BLaER1 treated with 17β-estradiol and CSF1 and Interleukin-3, amounts not matched to agents 10 nM and 100 nM (cell line): ENCODE data around the gene CAPN12.

Experiments
- H3K27ac ChIP-seq, 11 experiments: shearing (Covaris generic); formaldehyde crosslinking; 2 replicates each; pipeline ENCODE4 v1.8.1; 2022
- H3K27me3 ChIP-seq, 11 experiments: shearing (Covaris generic); formaldehyde crosslinking; 2 replicates each; pipeline ENCODE4 v1.8.1; 2022
- H3K36me3 ChIP-seq, 11 experiments: shearing (Covaris generic); formaldehyde crosslinking; 2 replicates each; pipeline ENCODE4 v1.8.1; 2022
- H3K4me1 ChIP-seq, 10 experiments: shearing (Covaris generic); formaldehyde crosslinking; 2 replicates each; pipeline ENCODE4 v1.8.1; 2022
- H3K4me2 ChIP-seq, 11 experiments: shearing (Covaris generic); formaldehyde crosslinking; 2 replicates each; pipeline ENCODE4 v1.8.1; 2022
- H3K4me3 ChIP-seq, 10 experiments: shearing (Covaris generic); formaldehyde crosslinking; 2 replicates each; pipeline ENCODE4 v1.8.1; 2022
- H3K9ac ChIP-seq, 11 experiments: shearing (Covaris generic); formaldehyde crosslinking; 2 replicates each; pipeline ENCODE4 v1.8.1; 2022
- H3K9me3 ChIP-seq, 11 experiments: shearing (Covaris generic); formaldehyde crosslinking; replicated peaks in 1 of 11; 2 replicates each; pipeline ENCODE4 v1.8.1; 2022
- H4K20me1 ChIP-seq, 11 experiments: shearing (Covaris generic); formaldehyde crosslinking; 2 replicates each; pipeline ENCODE4 v1.8.1; 2022
- Cebpa-rat ChIP-seq, 11 experiments: shearing (Covaris generic); IDR thresholded peaks; 2 replicates each; pipeline ENCODE4 v1.8.1; 2022

The CAPN12 gene

DNA sequence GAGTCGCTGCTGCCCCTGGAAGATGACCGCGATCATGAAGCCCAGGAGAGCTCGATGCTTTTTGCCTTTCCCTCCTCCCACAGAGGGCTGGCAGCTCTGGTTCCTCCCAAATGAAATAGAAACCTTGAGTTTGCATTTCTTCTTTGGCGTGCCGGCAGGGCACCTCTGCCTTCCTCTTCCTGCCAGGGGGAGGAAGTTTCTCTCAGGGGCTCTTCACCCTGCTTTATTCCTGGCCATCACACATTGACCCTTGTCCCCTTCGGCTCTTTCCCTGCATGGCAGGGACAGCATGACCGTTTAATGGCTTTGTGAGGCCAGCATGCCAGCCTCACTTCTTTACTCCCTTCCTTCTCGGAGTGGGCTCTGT lies 49.0 kb downstream of the CAPN12 start:
- no peaks in the 10 kb centered on the region for H3K9me3 ChIP-seq
- H3K9ac ChIP-seq = peak overlapping the region; percentile 13 to 77 (median 67); a peak in 18 of 22 replicates
- peaks cover 9 to 48% (median 26%) of the 10 kb centered on the region in 11 experiments; a peak in 21 of 22 replicates for H3K36me3 ChIP-seq
- H3K4me3 ChIP-seq = peak overlapping the region in 4 of 10 experiments; percentile 2 to 36 (median 20); a peak in 6 of 20 replicates
- TF ChIP-seq Cebpa-rat (IDR thresholded peaks at IDR 0.05) = no peak
- peaks cover 40 to 99% (median 82%) of the 10 kb centered on the region in 11 experiments for H4K20me1 ChIP-seq
- H3K4me1 ChIP-seq = peaks cover 92 to 100% (median 100%) of the 10 kb centered on the region in 10 experiments
- no peaks in the 10 kb centered on the region for H3K27me3 ChIP-seq
- H3K4me2 ChIP-seq = peak overlapping the region; percentile 83 to 99 (median 94)
- peak overlapping the region in 10 of 11 experiments; percentile 1 to 95 (median 82); a peak in 16 of 22 replicates for H3K27ac ChIP-seq

DNA sequence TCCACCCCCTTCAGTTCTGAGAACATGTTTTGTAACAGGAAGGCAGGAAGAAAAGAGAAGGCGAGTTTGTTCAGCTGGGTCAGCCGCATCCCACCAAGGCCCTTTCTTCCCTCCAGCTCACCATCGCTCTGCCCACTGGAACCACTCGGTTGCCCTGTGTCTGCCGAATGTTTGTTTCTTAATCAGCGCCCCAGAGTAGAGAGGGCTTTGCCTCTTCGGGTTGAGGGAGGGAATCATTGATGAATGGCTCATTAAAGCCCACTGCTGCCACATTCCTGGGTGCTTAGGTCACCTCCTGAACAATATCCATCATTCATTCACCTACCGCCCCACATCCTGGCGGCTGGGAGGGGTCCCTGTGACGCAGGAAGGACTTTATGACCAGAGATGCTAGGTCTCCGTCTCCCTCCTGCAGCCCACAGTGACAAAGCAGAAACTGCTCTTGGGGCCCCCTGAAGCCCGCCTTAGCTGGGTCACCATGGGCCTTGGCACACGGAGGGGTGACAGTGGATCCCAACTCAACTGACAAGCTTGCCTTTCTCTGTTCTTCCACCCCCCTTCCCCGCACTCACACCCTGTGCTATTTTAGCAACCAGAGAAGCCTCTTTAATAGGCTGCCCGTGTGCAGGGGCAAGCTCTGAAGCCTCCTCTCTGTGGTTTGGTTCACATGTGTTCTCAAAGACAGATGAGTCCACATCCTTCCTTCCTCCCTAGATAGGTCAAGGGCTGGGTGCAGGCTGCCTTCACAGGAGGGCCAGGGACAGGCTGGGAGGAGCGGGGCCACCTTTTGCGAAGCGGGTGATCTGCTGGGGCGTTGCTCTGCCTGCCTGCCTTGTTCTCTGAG lies 50.7 kb downstream of the CAPN12 start:
- Histone ChIP-seq H3K4me3 (peak overlapping the region in 8 of 10 experiments; percentile 19 to 56 (median 44); a peak in 15 of 20 replicates), H4K20me1 (peaks cover 23 to 85% (median 65%) of the 10 kb centered on the region in 11 experiments; a peak in 20 of 22 replicates), H3K27ac (peak overlapping the region in 10 of 11 experiments; percentile 12 to 95 (median 82); a peak in 19 of 22 replicates)

DNA sequence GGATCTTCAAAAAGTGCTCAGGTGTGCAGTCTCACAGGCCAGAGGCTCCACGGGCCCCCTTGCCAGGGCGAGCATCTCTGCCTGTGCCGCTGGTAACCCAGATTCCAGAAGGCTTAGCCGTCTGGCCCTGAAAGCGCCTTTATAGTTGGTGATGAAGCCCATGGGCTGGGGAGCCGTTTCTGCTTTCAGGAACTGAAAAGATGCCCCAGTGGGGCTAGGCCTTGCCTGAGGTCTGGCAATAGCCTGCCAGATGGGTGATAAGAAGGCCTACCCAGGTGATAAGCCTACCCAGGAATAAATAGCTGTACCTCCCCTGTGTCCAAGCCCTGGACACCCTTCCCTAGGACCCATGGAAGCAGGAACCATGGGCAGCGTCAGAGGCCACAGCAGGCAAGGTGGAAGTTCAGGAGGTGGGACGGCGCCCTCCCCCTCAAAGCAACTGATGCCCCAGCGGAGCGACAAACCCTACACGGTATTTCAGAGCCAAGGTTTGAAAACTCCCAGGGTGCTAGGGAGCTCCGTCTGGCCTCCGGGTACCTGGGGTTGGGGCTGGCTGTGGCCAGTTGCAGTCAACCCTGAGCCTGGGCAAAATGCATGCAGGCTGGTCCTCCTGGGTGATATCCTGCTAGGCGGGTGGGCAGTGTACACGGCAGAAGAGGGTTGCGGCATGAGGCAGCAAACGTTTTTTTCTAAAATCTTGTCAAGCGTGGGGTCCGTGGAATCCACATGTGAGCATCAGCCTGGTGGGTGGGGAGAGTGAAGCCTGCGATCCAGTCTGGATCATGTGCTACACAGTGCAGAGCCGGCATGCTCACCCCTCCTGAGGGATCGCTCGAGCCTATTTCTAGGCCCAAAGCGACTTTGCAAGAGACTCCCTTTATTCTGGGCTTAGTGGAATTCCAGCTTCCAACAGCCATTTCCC lies 51.6 kb downstream of the CAPN12 start:
- peak overlapping the region in 10 of 11 experiments; percentile 23 to 95 (median 82); a peak in 19 of 22 replicates for H3K27ac ChIP-seq
- peaks cover 7 to 39% (median 21%) of the 10 kb centered on the region in 11 experiments; a peak in 19 of 22 replicates for H3K36me3 ChIP-seq
- H3K27me3 ChIP-seq = no peaks in the 10 kb centered on the region
- H4K20me1 ChIP-seq = peaks cover 21 to 76% (median 56%) of the 10 kb centered on the region in 11 experiments; a peak in 19 of 22 replicates
- H3K4me3 ChIP-seq = peak overlapping the region in 8 of 10 experiments; percentile 19 to 56 (median 44); a peak in 14 of 20 replicates
- H3K4me2 ChIP-seq = peak overlapping the region; percentile 83 to 99 (median 94)
- peak overlapping the region in 9 of 11 experiments; percentile 58 to 77 (median 68); a peak in 18 of 22 replicates for H3K9ac ChIP-seq
- no peaks in the 10 kb centered on the region for H3K9me3 ChIP-seq
- TF ChIP-seq Cebpa-rat (IDR thresholded peaks at IDR 0.05) = no peak
- peaks cover 92 to 100% (median 100%) of the 10 kb centered on the region in 10 experiments for H3K4me1 ChIP-seq

More for the DNA sequence above, 50.7 kb downstream of the CAPN12 start:
- H3K36me3 ChIP-seq = peaks cover 7 to 43% (median 21%) of the 10 kb centered on the region in 11 experiments; a peak in 19 of 22 replicates
- no peaks in the 10 kb centered on the region for H3K9me3 ChIP-seq
- peaks cover 92 to 100% (median 100%) of the 10 kb centered on the region in 10 experiments for H3K4me1 ChIP-seq
- peak overlapping the region; percentile 83 to 99 (median 94) for H3K4me2 ChIP-seq
- H3K27me3 ChIP-seq = no peaks in the 10 kb centered on the region
- TF ChIP-seq Cebpa-rat (IDR thresholded peaks at IDR 0.05) = no peak
- H3K9ac ChIP-seq = peak overlapping the region in 10 of 11 experiments; percentile 15 to 77 (median 68); a peak in 19 of 22 replicates

DNA sequence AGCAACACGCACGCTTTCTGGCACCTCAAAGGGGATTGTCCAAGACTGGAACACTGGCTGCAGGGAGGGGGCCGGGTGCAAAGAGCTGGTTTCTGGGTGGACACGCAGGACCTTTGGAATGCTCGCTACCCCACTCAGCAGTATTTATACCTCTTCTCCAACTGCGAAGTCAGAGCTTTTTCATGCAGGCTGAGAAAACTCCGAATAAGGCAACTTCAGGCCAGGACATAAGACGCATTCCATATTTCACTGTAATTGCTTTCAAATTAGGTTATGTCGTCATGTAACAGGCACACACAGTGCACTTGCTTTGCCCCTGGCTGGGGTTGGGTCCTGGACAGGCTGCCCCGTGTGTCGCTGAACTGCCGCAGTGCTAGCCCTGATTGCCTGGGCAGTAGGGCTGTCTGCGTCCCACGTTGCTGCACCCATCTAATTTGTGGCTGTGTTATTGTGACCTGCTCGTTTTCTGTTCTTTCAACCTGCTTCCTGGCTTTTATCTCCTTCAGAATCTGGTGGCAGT lies 52.3 kb downstream of the CAPN12 start:
- Histone ChIP-seq H4K20me1 (peaks cover 19 to 73% (median 49%) of the 10 kb centered on the region in 11 experiments; a peak in 19 of 22 replicates), H3K4me1 (peaks cover 92 to 100% (median 100%) of the 10 kb centered on the region in 10 experiments), H3K4me2 (peak overlapping the region; percentile 83 to 99 (median 94)), H3K36me3 (peaks cover 1 to 32% (median 18%) of the 10 kb centered on the region in 11 experiments; a peak in 18 of 22 replicates), H3K9me3 (no peaks in the 10 kb centered on the region), H3K27me3 (no peaks in the 10 kb centered on the region), H3K4me3 (peak overlapping the region in 1 of 10 experiments; percentile 26; a peak in 1 of 20 replicates), H3K9ac (peak overlapping the region in 9 of 11 experiments; percentile 58 to 77 (median 68); a peak in 17 of 22 replicates), H3K27ac (peak overlapping the region in 9 of 11 experiments; percentile 67 to 95 (median 83); a peak in 18 of 22 replicates)
- no peak for TF ChIP-seq Cebpa-rat (IDR thresholded peaks at IDR 0.05)

DNA sequence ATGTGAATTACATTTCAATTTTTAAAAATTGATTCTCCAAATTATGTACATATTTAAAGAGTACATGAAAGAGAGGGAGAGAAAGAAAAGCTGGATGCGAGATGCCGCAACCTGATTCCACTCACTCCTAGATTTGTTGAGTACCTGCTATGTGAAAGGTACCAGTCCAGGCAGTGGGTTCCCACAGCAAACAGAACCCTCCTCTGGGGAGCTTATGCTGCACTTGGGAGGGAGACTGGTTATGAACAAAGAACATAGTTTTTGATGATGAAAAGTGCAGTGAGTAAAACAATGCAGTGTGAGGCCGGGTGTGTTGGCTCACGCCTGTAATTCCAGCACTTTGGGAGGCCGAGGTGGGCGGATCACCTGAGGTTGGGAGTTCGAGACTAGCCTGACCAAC lies 53.4 kb downstream of the CAPN12 start:
- Histone ChIP-seq H3K4me3 (no peak overlapping the region), H3K36me3 (peaks cover 0 to 20% (median 11%) of the 10 kb centered on the region in 11 experiments; a peak in 11 of 22 replicates), H3K9me3 (no peaks in the 10 kb centered on the region), H3K27me3 (no peaks in the 10 kb centered on the region), H4K20me1 (peaks cover 9 to 72% (median 38%) of the 10 kb centered on the region in 11 experiments; a peak in 18 of 22 replicates), H3K4me2 (peak overlapping the region in 10 of 11 experiments; percentile 10 to 99 (median 94); a peak in 20 of 22 replicates), H3K4me1 (peaks cover 98 to 100% (median 100%) of the 10 kb centered on the region in 10 experiments), H3K27ac (peak overlapping the region in 7 of 11 experiments; percentile 20 to 95 (median 91); a peak in 12 of 22 replicates), H3K9ac (peak overlapping the region in 1 of 11 experiments; percentile 73; a peak in 2 of 22 replicates)
- TF ChIP-seq Cebpa-rat (IDR thresholded peaks at IDR 0.05) = no peak

DNA sequence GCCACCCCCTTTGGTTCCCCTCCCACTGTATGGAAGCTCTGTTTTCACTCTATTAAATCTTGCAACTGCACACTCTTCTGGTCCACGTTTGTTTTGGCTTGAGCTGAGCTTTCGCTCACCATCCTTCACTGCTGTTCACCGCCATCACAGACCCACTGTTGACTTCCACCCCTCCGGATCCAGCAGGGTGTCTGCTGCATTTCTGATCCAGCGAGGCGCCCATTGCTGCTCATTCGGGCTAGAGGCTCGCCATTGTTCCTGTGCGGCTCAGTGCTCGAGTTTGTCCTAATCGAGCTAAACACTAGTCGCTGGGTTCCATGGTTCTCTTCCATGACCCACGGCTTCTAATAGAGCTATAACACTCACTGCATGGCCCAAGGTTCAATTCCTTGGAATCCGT lies 54.1 kb downstream of the CAPN12 start:
- Histone ChIP-seq H3K9ac (no peak overlapping the region), H3K36me3 (peaks cover 0 to 16% (median 10%) of the 10 kb centered on the region in 11 experiments; a peak in 9 of 22 replicates), H4K20me1 (peaks cover 3 to 69% (median 31%) of the 10 kb centered on the region in 11 experiments; a peak in 16 of 22 replicates), H3K4me2 (peak overlapping the region in 10 of 11 experiments; percentile 8 to 99 (median 94); a peak in 18 of 22 replicates), H3K9me3 (no peaks in the 10 kb centered on the region), H3K4me1 (peaks cover 98 to 100% (median 100%) of the 10 kb centered on the region in 10 experiments), H3K27ac (peak overlapping the region in 8 of 11 experiments; percentile 33 to 96 (median 92); a peak in 16 of 22 replicates), H3K4me3 (no peak overlapping the region), H3K27me3 (no peaks in the 10 kb centered on the region)
- TF ChIP-seq Cebpa-rat (IDR thresholded peaks at IDR 0.05) = no peak

DNA sequence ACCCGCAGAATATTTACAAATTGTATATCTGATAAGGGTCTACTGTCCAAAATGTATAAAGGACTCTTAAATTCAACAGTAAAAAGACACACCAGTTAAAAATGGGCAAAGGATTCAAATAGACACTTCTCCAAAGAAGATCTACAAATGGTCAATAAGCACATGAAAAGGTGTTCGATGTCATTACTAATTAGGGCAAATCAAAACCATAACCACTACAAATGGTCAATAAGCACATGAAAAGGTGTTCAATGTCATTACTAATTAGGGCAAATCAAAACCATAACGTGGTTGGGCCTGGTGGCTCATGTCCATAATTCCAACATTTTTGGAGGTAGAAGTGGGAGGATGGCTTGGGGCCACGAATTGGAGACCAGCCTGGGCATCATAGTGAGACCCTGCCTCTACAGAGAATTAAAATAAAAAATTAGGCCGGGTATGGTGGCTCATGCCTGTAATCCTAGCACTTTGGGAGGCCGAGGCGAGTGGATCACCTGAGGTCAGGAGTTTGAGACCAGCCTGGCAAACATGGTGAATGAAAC lies 56.4 kb downstream of the CAPN12 start:
- peak overlapping the region in 5 of 11 experiments; percentile 10 to 58 (median 51); a peak in 7 of 22 replicates for H3K9ac ChIP-seq
- peak overlapping the region; percentile 79 to 99 (median 96) for H3K4me2 ChIP-seq
- peaks cover 0 to 61% (median 13%) of the 10 kb centered on the region in 11 experiments; a peak in 14 of 22 replicates for H4K20me1 ChIP-seq
- no peaks in the 10 kb centered on the region for H3K9me3 ChIP-seq
- no peak for TF ChIP-seq Cebpa-rat (IDR thresholded peaks at IDR 0.05)
- H3K36me3 ChIP-seq = peaks cover 0 to 16% (median 10%) of the 10 kb centered on the region in 11 experiments; a peak in 9 of 22 replicates
- H3K4me3 ChIP-seq = peak overlapping the region in 2 of 10 experiments; percentile 19 to 32; a peak in 2 of 20 replicates
- peak overlapping the region in 9 of 11 experiments; percentile 33 to 96 (median 91); a peak in 16 of 22 replicates for H3K27ac ChIP-seq
- no peaks in the 10 kb centered on the region for H3K27me3 ChIP-seq
- peaks cover 98 to 100% (median 100%) of the 10 kb centered on the region in 10 experiments for H3K4me1 ChIP-seq
